ENCODE data around the gene VCAN. TPM values are rescaled to one million over a fixed set of nuclear protein-coding genes. Genes with fewer than 3 reads are reported as not detected.

The VCAN gene
- total and polyA plus RNA-seq, 2 experiments from 2014 or later: 133 to 404 TPM

GRCh38 chr5:83507431-83507830 is 35.9 kb downstream of the VCAN start:
- peaks cover 70% of the 10 kb centered on the region for H3K36me3 Mint-ChIP-seq (ENCODE audit: low read depth)
- peaks cover 66% of the 10 kb centered on the region for H3K79me2 ChIP-seq (replicated peaks; ENCODE audit: insufficient read depth)

More at GRCh38 chr5:83507431-83507830, 35.9 kb downstream of the VCAN start:
- H4K20me1 ChIP-seq (replicated peaks; ENCODE audit: insufficient read depth): peaks cover 3% of the 10 kb centered on the region; the same call in 1 of the 2 replicates
- H3K9me3 Mint-ChIP-seq: peaks cover 35% of the 10 kb centered on the region
- H3K36me3 ChIP-seq (ENCODE audit: insufficient read depth): peaks cover 31% of the 10 kb centered on the region; the same call in 1 of the 2 replicates
- ATAC-seq: no peak
- peaks cover 11% of the 10 kb centered on the region for H3K27me3 Mint-ChIP-seq (ENCODE audit: insufficient read depth, low read depth, poor library complexity)
- H3K27me3 ChIP-seq (ENCODE audit: insufficient read depth): no peaks in the 10 kb centered on the region
- TF ChIP-seq NANOG (IDR thresholded peaks at IDR 0.05; ENCODE audit: borderline replicate concordance) (no peak), EZH2phosphoT487 (IDR thresholded peaks at IDR 0.05; ENCODE audit: unreplicated experiment) (no peak), ZNF462 (CRISPR knock-in tag; IDR thresholded peaks at IDR 0.05) (no peak), ETS1 (IDR thresholded peaks at IDR 0.05) (no peak), STAT1 (IDR thresholded peaks at IDR 0.05; ENCODE audit: unreplicated experiment) (no peak), REST (IDR thresholded peaks at IDR 0.05; ENCODE audit: unreplicated experiment) (no peak), CREB1 (CRISPR knock-in tag; IDR thresholded peaks at IDR 0.05; ENCODE audit: low read depth) (no peak)
- H2AFZ ChIP-seq: no peak overlapping the region
- no peak overlapping the region for H3K4me2 ChIP-seq
- H3K4me3 ChIP-seq: no peak overlapping the region
- no peaks in the 10 kb centered on the region for H3F3A ChIP-seq (replicated peaks; ENCODE audit: low read depth)
- H3K27ac ChIP-seq (ENCODE audit: low read depth): no peak overlapping the region
- no peaks in the 10 kb centered on the region for H3K9me2 ChIP-seq (ENCODE audit: insufficient read depth)
- H3K4me3 Mint-ChIP-seq: no peak overlapping the region
- DNase-seq (ENCODE audit: low spot score): no peak
- no peaks in the 10 kb centered on the region for H3K4me1 ChIP-seq (ENCODE audit: insufficient read depth)
- H3K4me1 Mint-ChIP-seq: peaks cover 5% of the 10 kb centered on the region
- no peak overlapping the region; the same call in 1 of the 2 replicates for H3K27ac Mint-ChIP-seq

Measured in GM23338 (cell line).